ENCODE data around the gene ZNF540. TPM values are rescaled to one million over a fixed set of nuclear protein-coding genes. Genes with fewer than 3 reads are reported as not detected.

ZNF540 gene
- 0.43 TPM for polyA plus RNA-seq (2013, experiment 1 of 2)
- polyA plus RNA-seq (2013, experiment 2 of 2) = 0.42 TPM

DNA sequence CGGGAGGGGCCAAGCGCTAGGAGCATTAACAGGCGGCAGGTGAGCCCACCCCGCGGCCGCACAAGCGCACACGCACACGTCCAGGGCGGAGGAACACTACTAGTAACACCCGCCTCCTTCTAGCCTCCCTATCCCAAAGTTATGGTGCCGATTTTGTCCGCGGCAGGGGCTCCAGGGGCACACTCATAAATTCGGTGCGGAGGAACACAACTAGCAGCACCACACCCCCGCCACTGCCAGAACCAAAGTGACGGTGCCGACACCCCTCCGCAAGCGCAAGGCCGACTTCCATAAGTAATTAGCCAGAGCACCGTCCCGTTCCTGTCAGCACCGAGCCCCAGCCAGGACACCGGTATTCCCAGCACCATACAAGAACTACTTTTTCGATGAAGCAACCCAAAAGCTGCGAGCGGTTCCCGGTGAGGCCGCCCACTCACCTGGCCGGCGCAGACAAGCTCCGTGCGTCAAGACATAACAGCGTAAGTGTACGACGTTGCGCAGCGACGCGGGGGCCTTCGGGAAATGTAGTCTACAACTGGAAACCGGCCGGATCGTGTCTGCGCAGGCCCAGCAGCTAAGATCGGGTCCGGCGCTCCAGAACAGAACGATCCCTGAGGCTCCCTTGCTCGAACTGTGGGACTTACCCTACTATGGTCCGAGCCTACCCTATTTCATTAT, at the start of gene ZNF540, which contains the start of gene ZNF571:
Gene ZNF540 (plus strand): TSS at position 573 of the 678 bp plus-strand sequence. CDS start 3,572 bp downstream, outside the sequence.
Gene ZNF571 (minus strand): TSS at position 489 of the 678 bp plus-strand sequence. CDS start 8,116 bp downstream, outside the sequence.
- Histone ChIP-seq H2AK5ac (ENCODE audit: low read depth, low read length) (no peak within 1 kb of the TSS), H3K79me1 (ENCODE audit: low read depth, low read length) (no peaks in the 10 kb centered on the region), H2BK15ac (ENCODE audit: low read length) (no peak within 1 kb of the TSS), H3K9me3 (replicated peaks in 1 of 2; ENCODE audit: control insufficient read depth in 2 of 2, insufficient read depth in 1 of 2, low read depth in 1 of 2, low read length in 2 of 2) (peaks cover 1 to 21% of the 10 kb centered on the region in 2 donors), H3K4me1 (ENCODE audit: control insufficient read depth in 2 of 2, insufficient read depth in 1 of 2, low read depth in 1 of 2, low read length in 2 of 2) (peaks cover 2 to 5% of the 10 kb centered on the region in 2 donors), H2BK12ac (ENCODE audit: low read length) (no peak within 1 kb of the TSS), H4K8ac (ENCODE audit: low read depth, low read length) (no peak within 1 kb of the TSS), H3K4me3 (ENCODE audit: low read length in 2 of 2) (peak within 1 kb of the TSS; percentile 94 to 97), H3K27ac (replicated peaks; ENCODE audit: low read length) (peak within 1 kb of the TSS; percentile 78), H2BK120ac (ENCODE audit: low read depth, low read length) (no peak within 1 kb of the TSS), H3K18ac (ENCODE audit: low read length) (peak within 1 kb of the TSS; percentile 94), H2BK5ac (ENCODE audit: low read length) (no peak within 1 kb of the TSS), H3K27me3 (ENCODE audit: control insufficient read depth in 3 of 3, insufficient read depth in 3 of 3, low read depth in 1 of 3, low read length in 3 of 3) (no peaks in the 10 kb centered on the region), H3K14ac (ENCODE audit: low read length) (peak within 1 kb of the TSS; percentile 97), H4K91ac (ENCODE audit: low read depth, low read length, poor library complexity) (no peak within 1 kb of the TSS), H3K4me2 (ENCODE audit: insufficient read depth, low read length, poor library complexity, severe bottlenecking) (peak within 1 kb of the TSS; percentile 99), H3K4ac (ENCODE audit: low read length) (no peak within 1 kb of the TSS), H2AFZ (ENCODE audit: low read length) (peak within 1 kb of the TSS; percentile 99), H3K23ac (ENCODE audit: low read depth, low read length, poor library complexity) (peak within 1 kb of the TSS; percentile 65), H3K36me3 (replicated peaks in 1 of 2; ENCODE audit: control insufficient read depth in 2 of 2, insufficient read depth in 2 of 2, low read length in 2 of 2) (no peaks in the 10 kb centered on the region), H3K9ac (ENCODE audit: low read depth, low read length, poor library complexity) (peak within 1 kb of the TSS; percentile 91)
- peak; percentile 89 for DNase-seq (ENCODE audit: low spot score)
- no CpG with 5 or more reads among the region's 53 CpGs for whole genome bisulfite sequencing, 2 donors (ENCODE audit: extremely low coverage in 2 of 2, insufficient read length in 2 of 2, insufficient replicate concordance in 1 of 2)

DNA sequence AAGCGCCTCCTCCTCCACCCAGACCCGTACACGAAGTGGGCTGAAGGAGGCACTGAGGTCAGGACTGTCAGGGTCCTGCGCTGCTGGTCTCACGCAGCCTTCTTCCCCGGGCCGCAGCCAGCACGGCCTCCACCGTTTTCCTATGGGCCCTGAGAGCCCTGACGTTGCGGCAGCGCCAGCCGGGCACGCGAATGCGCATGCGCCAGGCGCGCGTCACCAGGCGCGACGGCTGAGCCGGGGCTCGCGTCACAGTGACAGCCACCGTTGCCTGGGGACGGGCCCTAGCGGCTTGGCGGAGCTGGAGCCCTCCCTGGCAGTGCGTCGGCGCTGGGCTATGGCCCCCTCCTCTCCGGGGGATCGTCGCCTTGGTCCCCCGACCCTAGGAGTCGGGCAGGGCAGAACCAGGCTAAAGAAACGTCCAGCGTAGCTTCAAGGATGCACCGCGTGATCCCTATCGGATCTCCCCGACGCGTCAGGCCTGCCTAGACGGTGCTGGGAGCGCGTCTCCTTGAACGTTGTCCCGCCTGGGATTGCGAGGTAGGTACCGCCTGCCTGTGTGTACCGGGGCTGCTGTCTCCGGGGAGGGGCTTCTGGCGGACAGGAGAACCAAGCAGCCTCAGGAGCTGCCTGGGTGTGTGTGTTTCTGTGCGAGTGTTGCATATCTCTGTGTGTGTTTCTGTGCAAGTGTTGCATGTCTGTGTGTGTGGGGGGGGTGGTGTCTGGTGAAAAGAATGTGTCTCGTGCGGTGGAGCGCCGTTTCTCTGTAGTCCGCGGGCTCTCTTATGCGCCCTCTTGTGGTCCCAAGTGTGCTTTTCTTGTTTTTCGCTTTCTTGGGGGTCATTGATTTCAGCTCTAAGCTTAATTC, 43.3 kb upstream of the ZNF540 start:
- Histone ChIP-seq H3K14ac (ENCODE audit: low read length) (peak overlapping the region; percentile 0), H3K27ac (replicated peaks; ENCODE audit: low read length) (no peak overlapping the region), H2BK120ac (ENCODE audit: low read depth, low read length) (no peak overlapping the region), H2BK5ac (ENCODE audit: low read length) (no peak overlapping the region), H2BK12ac (ENCODE audit: low read length) (no peak overlapping the region), H3K18ac (ENCODE audit: low read length) (peak overlapping the region; percentile 70), H3K4me1 (ENCODE audit: control insufficient read depth in 2 of 2, insufficient read depth in 1 of 2, low read depth in 1 of 2, low read length in 2 of 2) (no peaks in the 10 kb centered on the region), H3K4me3 (ENCODE audit: low read length in 2 of 2) (peak overlapping the region; percentile 11 to 87), H3K9ac (ENCODE audit: low read depth, low read length, poor library complexity) (peak overlapping the region; percentile 72), H3K27me3 (ENCODE audit: control insufficient read depth in 3 of 3, insufficient read depth in 3 of 3, low read depth in 1 of 3, low read length in 3 of 3) (no peaks in the 10 kb centered on the region), H2AK5ac (ENCODE audit: low read depth, low read length) (peak overlapping the region; percentile 36), H3K4ac (ENCODE audit: low read length) (peak overlapping the region; percentile 46), H3K23ac (ENCODE audit: low read depth, low read length, poor library complexity) (peak overlapping the region; percentile 68), H3K36me3 (replicated peaks in 1 of 2; ENCODE audit: control insufficient read depth in 2 of 2, insufficient read depth in 2 of 2, low read length in 2 of 2) (peaks cover 0 to 1% of the 10 kb centered on the region in 2 donors), H4K8ac (ENCODE audit: low read depth, low read length) (no peak overlapping the region), H3K4me2 (ENCODE audit: insufficient read depth, low read length, poor library complexity, severe bottlenecking) (peak overlapping the region; percentile 23), H2BK15ac (ENCODE audit: low read length) (no peak overlapping the region), H3K9me3 (replicated peaks in 1 of 2; ENCODE audit: control insufficient read depth in 2 of 2, insufficient read depth in 1 of 2, low read depth in 1 of 2, low read length in 2 of 2) (peaks cover 46 to 71% of the 10 kb centered on the region in 2 donors), H2AFZ (ENCODE audit: low read length) (no peak overlapping the region), H3K79me1 (ENCODE audit: low read depth, low read length) (no peaks in the 10 kb centered on the region), H4K91ac (ENCODE audit: low read depth, low read length, poor library complexity) (no peak overlapping the region)
- no CpG with 5 or more reads among the region's 65 CpGs for WGBS, 2 donors (ENCODE audit: extremely low coverage in 2 of 2, insufficient read length in 2 of 2, insufficient replicate concordance in 1 of 2)
- DNase-seq (ENCODE audit: low spot score) = no peak

DNA sequence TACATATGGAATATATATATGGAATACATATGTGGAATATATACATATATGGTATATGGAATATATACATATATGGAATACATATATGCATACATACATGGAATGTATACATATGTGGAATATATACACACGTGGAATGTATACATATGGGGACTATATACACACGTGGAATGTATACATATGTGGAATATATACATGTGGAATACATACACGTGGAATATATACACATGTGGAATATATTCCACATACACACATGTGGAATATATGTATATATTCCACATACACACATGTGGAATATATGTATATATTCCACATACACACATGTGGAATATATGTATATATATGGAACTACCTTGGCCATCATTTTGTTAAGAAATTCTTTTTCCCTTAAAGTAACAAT, 31.2 kb upstream of the ZNF540 start:
- no peaks in the 10 kb centered on the region for H3K4me1 ChIP-seq (ENCODE audit: control insufficient read depth in 2 of 2, insufficient read depth in 1 of 2, low read depth in 1 of 2, low read length in 2 of 2)
- H2BK5ac ChIP-seq (ENCODE audit: low read length) = no peak overlapping the region
- WGBS, 2 donors (ENCODE audit: extremely low coverage in 2 of 2, insufficient read length in 2 of 2, insufficient replicate concordance in 1 of 2) = no CpG with 5 or more reads among the region's 3 CpGs
- H2BK12ac ChIP-seq (ENCODE audit: low read length) = no peak overlapping the region
- H3K9me3 ChIP-seq (replicated peaks in 1 of 2; ENCODE audit: control insufficient read depth in 2 of 2, insufficient read depth in 1 of 2, low read depth in 1 of 2, low read length in 2 of 2) = peaks cover 30 to 95% of the 10 kb centered on the region in 2 donors
- H3K79me1 ChIP-seq (ENCODE audit: low read depth, low read length) = no peaks in the 10 kb centered on the region
- H4K8ac ChIP-seq (ENCODE audit: low read depth, low read length) = no peak overlapping the region
- H3K9ac ChIP-seq (ENCODE audit: low read depth, low read length, poor library complexity) = no peak overlapping the region
- no peak overlapping the region for H3K14ac ChIP-seq (ENCODE audit: low read length)
- no peak overlapping the region for H3K23ac ChIP-seq (ENCODE audit: low read depth, low read length, poor library complexity)
- H3K4me2 ChIP-seq (ENCODE audit: insufficient read depth, low read length, poor library complexity, severe bottlenecking) = no peak overlapping the region
- no peak overlapping the region for H3K4ac ChIP-seq (ENCODE audit: low read length)
- H2AFZ ChIP-seq (ENCODE audit: low read length) = no peak overlapping the region
- no peak overlapping the region for H3K4me3 ChIP-seq (ENCODE audit: low read length in 2 of 2)
- no peak overlapping the region for H3K27ac ChIP-seq (replicated peaks; ENCODE audit: low read length)
- no peak overlapping the region for H2BK120ac ChIP-seq (ENCODE audit: low read depth, low read length)
- H4K91ac ChIP-seq (ENCODE audit: low read depth, low read length, poor library complexity) = no peak overlapping the region
- H3K27me3 ChIP-seq (ENCODE audit: control insufficient read depth in 3 of 3, insufficient read depth in 3 of 3, low read depth in 1 of 3, low read length in 3 of 3) = no peaks in the 10 kb centered on the region
- H3K18ac ChIP-seq (ENCODE audit: low read length) = no peak overlapping the region
- H3K36me3 ChIP-seq (replicated peaks in 1 of 2; ENCODE audit: control insufficient read depth in 2 of 2, insufficient read depth in 2 of 2, low read length in 2 of 2) = peaks cover 4 to 14% of the 10 kb centered on the region in 2 donors
- DNase-seq (ENCODE audit: low spot score) = no peak
- no peak overlapping the region for H2AK5ac ChIP-seq (ENCODE audit: low read depth, low read length)
- H2BK15ac ChIP-seq (ENCODE audit: low read length) = no peak overlapping the region
